Vagina (tissue), 2 donors: ENCODE data around the gene FBXO28. TPM values are rescaled to one million over a fixed set of nuclear protein-coding genes. Genes with fewer than 3 reads are reported as not detected.

Source experiments
- DNase-seq, 2 donors: peaks; one replicate each; pipeline ENCODE4 v3.0.0-alpha.2; 2017; ENCODE audit errors: extremely low spot score in 2 of 2
- H3K27ac ChIP-seq: fragments of 200-600 bp; sonication (generic); one replicate; pipeline ENCODE4 v1.5.1; 2019
- H3K27me3 ChIP-seq: fragments of 200-600 bp; sonication (generic); one replicate; pipeline ENCODE4 v1.5.1; 2019
- H3K36me3 ChIP-seq, 2 donors: fragments of 200-600 bp; sonication (generic); one replicate each; pipeline ENCODE4 v1.5.1; 2017 to 2019
- H3K4me1 ChIP-seq: fragments of 200-600 bp; sonication (generic); one replicate; pipeline ENCODE4 v1.5.1; 2019
- H3K4me3 ChIP-seq, 2 donors: fragments of 200-600 bp; sonication (generic); 1 replicate in 1 of 2; 2 replicates in 1 of 2; pipeline ENCODE4 v1.5.1; 2016 to 2019
- H3K9me3 ChIP-seq: fragments of 200-600 bp; sonication (generic); one replicate; pipeline ENCODE4 v1.5.1; 2019
- POLR2A ChIP-seq, 2 donors: fragments of 450-650 bp; IDR thresholded peaks; one replicate each; pipeline ENCODE4 v1.6.1; 2017; ENCODE audit warnings: antibody characterized with exemption in 2 of 2, mild to moderate bottlenecking in 2 of 2, moderate library complexity in 2 of 2
- POLR2AphosphoS5 ChIP-seq, 2 donors: sonication (generic); formaldehyde crosslinking; IDR thresholded peaks; one replicate each; pipeline ENCODE4 v1.9.0; 2017; ENCODE audit warnings: antibody characterized with exemption in 2 of 2, mild to moderate bottlenecking in 2 of 2, low read depth in 1 of 2; ENCODE audit not compliant: insufficient read depth in 1 of 2
- intact Hi-C: fragments of 100-400 bp; cut with DNase I; formaldehyde crosslinking; loops from one replicate; pipeline ENCODE4 v1.15.1; 2023
- total RNA-seq: library from RNA; depleted of rRNA; stranded (reverse); fragments of >200 nt; gene quantifications from one replicate; pipeline ENCODE4 v1.2.3, GENCODE V29; 2016
- TF ChIP-seq, protein P1 (sequence below), 3 experiments: fragments of 450-650 bp in 2 of 3; fragments of 200-600 bp in 1 of 3; sonication (generic) in 1 of 3; IDR thresholded peaks; one replicate each; pipeline ENCODE4 v1.5.1; 2017 to 2019; ENCODE audit warnings: antibody characterized with exemption in 3 of 3, mild to moderate bottlenecking in 2 of 3, moderate library complexity in 2 of 3

FBXO28 gene
- total RNA-seq, 1 donor from 2014 or later: 20.1 TPM

DNA sequence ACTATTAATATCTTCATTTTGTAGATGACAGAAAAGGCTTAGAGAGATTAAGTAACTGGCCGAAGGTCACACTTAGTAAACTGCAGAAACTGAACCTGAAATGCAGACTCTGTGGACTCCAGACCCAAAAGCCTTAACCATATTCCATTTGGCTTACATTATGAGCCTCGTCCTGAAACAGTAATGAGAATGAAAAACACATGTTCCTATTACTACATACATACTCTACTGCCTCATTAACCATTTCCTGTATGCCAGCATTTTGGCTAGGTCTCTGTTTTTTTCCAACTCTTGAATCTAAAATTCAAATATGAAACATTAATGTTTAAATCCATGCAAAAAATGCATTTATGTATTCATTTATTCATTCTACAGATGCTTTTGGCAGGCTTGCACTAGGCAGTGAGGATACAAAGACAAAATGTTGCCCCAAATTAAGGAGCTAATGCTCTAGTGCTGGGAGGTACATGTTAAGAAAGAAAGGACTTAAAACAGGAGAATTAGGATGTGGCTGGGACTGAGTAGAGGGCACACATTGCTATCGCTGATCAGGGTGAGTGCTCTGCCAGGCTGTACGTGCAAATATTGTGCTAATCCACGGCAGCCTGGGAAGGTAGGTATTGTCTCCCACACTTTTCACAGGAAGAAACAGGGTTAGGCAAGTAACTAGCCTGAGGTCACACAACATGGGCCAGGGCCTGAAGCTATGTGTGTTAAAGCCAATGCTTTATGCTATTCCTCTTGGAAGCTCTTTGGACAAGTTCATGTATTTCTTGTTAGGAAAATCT is 83.1 kb downstream of the FBXO28 start:
- peaks cover 0 to 16% of the 10 kb centered on the region in 2 donors for H3K36me3 ChIP-seq
- DNase-seq: no peak
- H3K4me3 ChIP-seq: no peak overlapping the region
- no peak overlapping the region for H3K27ac ChIP-seq
- intact Hi-C loops: no loop called here
- no peaks in the 10 kb centered on the region for H3K27me3 ChIP-seq
- TF ChIP-seq POLR2AphosphoS5 (IDR thresholded peaks at IDR 0.05; ENCODE audit: insufficient read depth in 1 of 2, low read depth in 1 of 2) (no peak), POLR2A (IDR thresholded peaks at IDR 0.05) (no peak)
- TF ChIP-seq, protein P1, sequence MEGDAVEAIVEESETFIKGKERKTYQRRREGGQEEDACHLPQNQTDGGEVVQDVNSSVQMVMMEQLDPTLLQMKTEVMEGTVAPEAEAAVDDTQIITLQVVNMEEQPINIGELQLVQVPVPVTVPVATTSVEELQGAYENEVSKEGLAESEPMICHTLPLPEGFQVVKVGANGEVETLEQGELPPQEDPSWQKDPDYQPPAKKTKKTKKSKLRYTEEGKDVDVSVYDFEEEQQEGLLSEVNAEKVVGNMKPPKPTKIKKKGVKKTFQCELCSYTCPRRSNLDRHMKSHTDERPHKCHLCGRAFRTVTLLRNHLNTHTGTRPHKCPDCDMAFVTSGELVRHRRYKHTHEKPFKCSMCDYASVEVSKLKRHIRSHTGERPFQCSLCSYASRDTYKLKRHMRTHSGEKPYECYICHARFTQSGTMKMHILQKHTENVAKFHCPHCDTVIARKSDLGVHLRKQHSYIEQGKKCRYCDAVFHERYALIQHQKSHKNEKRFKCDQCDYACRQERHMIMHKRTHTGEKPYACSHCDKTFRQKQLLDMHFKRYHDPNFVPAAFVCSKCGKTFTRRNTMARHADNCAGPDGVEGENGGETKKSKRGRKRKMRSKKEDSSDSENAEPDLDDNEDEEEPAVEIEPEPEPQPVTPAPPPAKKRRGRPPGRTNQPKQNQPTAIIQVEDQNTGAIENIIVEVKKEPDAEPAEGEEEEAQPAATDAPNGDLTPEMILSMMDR (IDR thresholded peaks at IDR 0.05): no peak
- H3K9me3 ChIP-seq: no peaks in the 10 kb centered on the region
- H3K4me1 ChIP-seq: peaks cover 23% of the 10 kb centered on the region

DNA sequence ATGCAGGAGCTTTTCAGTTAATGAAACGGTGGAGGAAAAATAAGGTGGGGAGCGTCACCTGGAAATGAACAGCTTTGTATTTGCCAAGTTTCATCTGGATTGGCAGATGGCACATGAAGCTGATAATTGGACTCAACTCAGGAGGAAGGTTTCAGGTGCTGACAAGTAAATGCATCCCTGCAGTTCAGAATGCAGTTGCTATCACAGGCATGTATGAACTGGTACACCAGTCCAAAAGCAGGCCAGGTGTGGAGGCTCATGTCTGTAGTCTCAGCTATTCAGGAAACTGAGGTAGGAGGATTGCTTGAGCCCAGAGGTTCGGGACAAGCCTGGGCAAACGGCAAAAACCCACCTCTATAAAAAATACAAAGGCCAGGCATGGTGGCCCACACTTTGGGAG is 84.7 kb downstream of the FBXO28 start:
- Histone ChIP-seq H3K4me1 (peaks cover 23% of the 10 kb centered on the region), H3K27ac (no peak overlapping the region), H3K27me3 (no peaks in the 10 kb centered on the region), H3K4me3 (no peak overlapping the region), H3K36me3 (peaks cover 0 to 3% of the 10 kb centered on the region in 2 donors), H3K9me3 (no peaks in the 10 kb centered on the region)
- intact Hi-C loops: no loop called here
- TF ChIP-seq, protein P1 (IDR thresholded peaks at IDR 0.05): no peak
- TF ChIP-seq POLR2AphosphoS5 (IDR thresholded peaks at IDR 0.05; ENCODE audit: insufficient read depth in 1 of 2, low read depth in 1 of 2): peak in 1 of 2 donors; percentile 49
- no peak for TF ChIP-seq POLR2A (IDR thresholded peaks at IDR 0.05)
- DNase-seq: no peak

DNA sequence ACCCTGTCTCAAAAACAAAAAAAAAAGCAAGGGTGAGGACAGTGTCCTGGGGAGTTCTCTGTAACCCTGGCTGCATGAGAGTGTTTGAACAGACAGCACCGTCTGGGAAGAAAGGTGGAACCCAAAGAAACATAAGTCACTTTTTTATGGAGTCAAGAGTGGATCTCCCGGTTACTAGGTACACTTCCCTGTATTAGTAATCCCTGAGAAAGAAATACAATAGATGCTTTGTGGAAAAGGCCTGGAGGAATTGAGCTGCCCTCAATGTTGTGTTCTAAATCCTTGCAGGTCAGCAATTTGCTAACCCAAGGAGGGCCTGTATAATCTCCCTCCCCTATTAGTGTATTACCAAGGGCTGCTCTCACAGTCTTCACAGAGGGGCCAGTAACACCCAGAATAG is 85.8 kb downstream of the FBXO28 start:
- intact Hi-C loops: no loop called here
- H3K4me3 ChIP-seq: no peak overlapping the region
- no peaks in the 10 kb centered on the region for H3K36me3 ChIP-seq
- TF ChIP-seq POLR2AphosphoS5 (IDR thresholded peaks at IDR 0.05; ENCODE audit: insufficient read depth in 1 of 2, low read depth in 1 of 2) (no peak), POLR2A (IDR thresholded peaks at IDR 0.05) (no peak)
- TF ChIP-seq, protein P1 (IDR thresholded peaks at IDR 0.05): no peak
- H3K4me1 ChIP-seq: peaks cover 31% of the 10 kb centered on the region
- DNase-seq: no peak
- H3K9me3 ChIP-seq: no peaks in the 10 kb centered on the region
- no peaks in the 10 kb centered on the region for H3K27me3 ChIP-seq
- no peak overlapping the region for H3K27ac ChIP-seq

DNA sequence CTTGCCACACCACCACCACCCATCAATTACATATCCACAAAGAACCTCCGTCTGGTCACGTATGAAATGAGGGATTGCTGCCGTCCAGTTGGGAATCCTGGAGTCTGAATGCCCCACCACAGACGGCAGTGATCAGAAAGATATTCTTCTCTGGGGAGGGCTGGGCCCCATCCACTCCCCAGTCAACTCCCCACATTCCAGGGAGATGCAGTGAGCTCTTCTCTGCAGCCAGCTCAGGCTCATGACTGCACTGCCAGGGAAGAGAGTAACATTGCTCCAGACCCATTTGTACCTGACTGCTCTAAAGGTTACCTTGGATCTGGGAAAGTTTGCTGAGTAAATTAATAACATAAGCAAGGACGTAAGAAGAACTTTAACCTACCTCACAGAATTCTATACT is 87.5 kb downstream of the FBXO28 start:
- no peak for DNase-seq
- no peaks in the 10 kb centered on the region for H3K36me3 ChIP-seq
- no peak overlapping the region for H3K4me3 ChIP-seq
- no peak overlapping the region for H3K27ac ChIP-seq
- no peaks in the 10 kb centered on the region for H3K9me3 ChIP-seq
- no peak for TF ChIP-seq POLR2A (IDR thresholded peaks at IDR 0.05)
- no peak for TF ChIP-seq POLR2AphosphoS5 (IDR thresholded peaks at IDR 0.05; ENCODE audit: insufficient read depth in 1 of 2, low read depth in 1 of 2)
- TF ChIP-seq, protein P1 (IDR thresholded peaks at IDR 0.05): no peak
- intact Hi-C loops: no loop called here
- no peaks in the 10 kb centered on the region for H3K27me3 ChIP-seq
- H3K4me1 ChIP-seq: peaks cover 44% of the 10 kb centered on the region

DNA sequence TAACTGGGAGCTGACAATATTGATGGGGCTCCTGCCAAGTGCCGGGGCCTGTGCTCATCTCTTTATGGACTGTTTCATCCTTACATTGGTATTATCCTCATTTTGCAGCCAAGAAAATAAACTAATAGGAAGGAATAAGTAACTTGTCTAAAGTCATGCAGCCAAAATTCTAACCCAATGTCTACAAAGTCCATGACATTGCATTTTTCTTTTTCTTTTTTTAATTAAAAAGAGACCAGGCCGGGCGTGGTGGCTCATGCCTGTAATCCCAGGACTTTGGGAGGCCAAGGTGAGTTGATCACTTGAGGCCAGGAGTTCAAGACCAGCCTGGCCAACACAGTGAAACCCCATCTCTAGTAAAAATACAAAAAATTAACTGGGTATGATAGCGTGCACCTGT is 87.9 kb downstream of the FBXO28 start:
- H3K4me3 ChIP-seq: no peak overlapping the region
- H3K27ac ChIP-seq: no peak overlapping the region
- no peak for TF ChIP-seq POLR2AphosphoS5 (IDR thresholded peaks at IDR 0.05; ENCODE audit: insufficient read depth in 1 of 2, low read depth in 1 of 2)
- TF ChIP-seq, protein P1 (IDR thresholded peaks at IDR 0.05): no peak
- no peak for TF ChIP-seq POLR2A (IDR thresholded peaks at IDR 0.05)
- H3K4me1 ChIP-seq: peaks cover 41% of the 10 kb centered on the region
- H3K36me3 ChIP-seq: no peaks in the 10 kb centered on the region
- no peak for DNase-seq
- no peaks in the 10 kb centered on the region for H3K27me3 ChIP-seq
- intact Hi-C loops: no loop called here
- no peaks in the 10 kb centered on the region for H3K9me3 ChIP-seq
